Stimulated activated CD4-positive, alpha-beta T cell treated with anti-CD3 and anti-CD28 coated beads, Interleukin-12 subunit alpha, Interleukin-12 subunit beta, amount 100 ng/mL, for 24 hours (primary cell): ENCODE results near the gene SKOR1.

ENCODE experiments used
- DNase-seq, 2 experiments: peaks; one replicate each; pipeline ENCODE4 v3.0.0-alpha.2; 2020; ENCODE audit warnings: low read depth in 2 of 2

SKOR1 gene

GRCh38 chr15:67794832-67795574, 30.3 kb upstream of the SKOR1 start:
- DNase-seq: peak in 1 of 2 experiments; percentile 17

GRCh38 chr15:67796196-67797127, 28.8 kb upstream of the SKOR1 start:
- no peak for DNase-seq

GRCh38 chr15:67799801-67800205, 25.5 kb upstream of the SKOR1 start:
- DNase-seq: no peak

GRCh38 chr15:67801142-67801541, 24.2 kb upstream of the SKOR1 start:
- DNase-seq: no peak

- no peak for DNase-seq
Observed at GRCh38 chr15:67801926-67802914, 23.1 kb upstream of the SKOR1 start.

- no peak for DNase-seq
Observed at GRCh38 chr15:67803299-67803698, 22.0 kb upstream of the SKOR1 start.

- DNase-seq: no peak
Observed at GRCh38 chr15:67803996-67804843, 21.1 kb upstream of the SKOR1 start.

- no peak for DNase-seq
Observed at GRCh38 chr15:67805008-67805665, 20.2 kb upstream of the SKOR1 start.

- DNase-seq: no peak
Observed at GRCh38 chr15:67805666-67806516, 19.4 kb upstream of the SKOR1 start.

GRCh38 chr15:67806536-67806935, 18.8 kb upstream of the SKOR1 start:
- DNase-seq: no peak

- no peak for DNase-seq
Observed at GRCh38 chr15:67807141-67807540, 18.2 kb upstream of the SKOR1 start.

GRCh38 chr15:67807836-67808235, 17.5 kb upstream of the SKOR1 start:
- DNase-seq: no peak

- no peak for DNase-seq
Observed at GRCh38 chr15:67808821-67809220, 16.5 kb upstream of the SKOR1 start.

GRCh38 chr15:67809441-67809840, 15.9 kb upstream of the SKOR1 start:
- no peak for DNase-seq

GRCh38 chr15:67809866-67810265, 15.4 kb upstream of the SKOR1 start:
- DNase-seq: no peak

- DNase-seq: no peak
Observed at GRCh38 chr15:67812241-67812644, 13.1 kb upstream of the SKOR1 start.

- DNase-seq: no peak
Observed at GRCh38 chr15:67813104-67813634, 12.1 kb upstream of the SKOR1 start.

- no peak for DNase-seq
Observed at GRCh38 chr15:67815036-67815592, 10.2 kb upstream of the SKOR1 start.

GRCh38 chr15:67816668-67817067, 8.6 kb upstream of the SKOR1 start:
- DNase-seq: no peak
